AG08396 (cell line): ENCODE data around the gene FZR1.

Experiments
- DNase-seq: peaks from one replicate; pipeline ENCODE4 v3.0.0; 2012; ENCODE audit warnings: low spot score, mixed read lengths

The FZR1 gene

GRCh38 chr19:3474010-3474409, 32.1 kb upstream of the FZR1 start:
- DNase-seq, result no peak

DNA sequence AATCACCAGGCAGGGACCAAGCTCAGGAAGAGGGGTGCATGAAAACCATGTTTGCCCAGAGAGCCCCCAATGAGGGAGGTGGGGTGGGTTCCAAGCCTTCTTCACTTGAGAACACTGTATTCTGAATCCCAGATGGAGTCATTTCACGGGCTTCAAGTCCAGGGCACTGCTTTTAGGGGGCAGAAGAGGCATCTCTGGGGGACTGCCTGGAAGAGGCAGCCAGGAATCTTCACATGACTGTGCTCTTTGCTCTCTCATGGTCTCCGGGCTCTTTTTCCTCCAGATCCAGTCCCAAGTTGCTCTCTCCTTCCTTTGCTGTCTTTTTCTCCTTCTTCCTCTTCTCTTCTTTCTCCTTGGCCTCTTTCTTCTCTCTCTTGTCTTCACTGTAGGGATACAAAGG, 31.5 kb upstream of the FZR1 start:
- no peak for DNase-seq

- DNase-seq, result no peak
These were observed 30.7 kb upstream of the FZR1 start for GRCh38 chr19:3475449-3475848.

GRCh38 chr19:3476830-3477229, 29.3 kb upstream of the FZR1 start:
- DNase-seq, result no peak

GRCh38 chr19:3477506-3477905, 28.6 kb upstream of the FZR1 start:
- no peak for DNase-seq

GRCh38 chr19:3477951-3478350, 28.2 kb upstream of the FZR1 start:
- DNase-seq, result no peak

GRCh38 chr19:3478409-3479176, 27.5 kb upstream of the FZR1 start:
- DNase-seq, result no peak

DNA sequence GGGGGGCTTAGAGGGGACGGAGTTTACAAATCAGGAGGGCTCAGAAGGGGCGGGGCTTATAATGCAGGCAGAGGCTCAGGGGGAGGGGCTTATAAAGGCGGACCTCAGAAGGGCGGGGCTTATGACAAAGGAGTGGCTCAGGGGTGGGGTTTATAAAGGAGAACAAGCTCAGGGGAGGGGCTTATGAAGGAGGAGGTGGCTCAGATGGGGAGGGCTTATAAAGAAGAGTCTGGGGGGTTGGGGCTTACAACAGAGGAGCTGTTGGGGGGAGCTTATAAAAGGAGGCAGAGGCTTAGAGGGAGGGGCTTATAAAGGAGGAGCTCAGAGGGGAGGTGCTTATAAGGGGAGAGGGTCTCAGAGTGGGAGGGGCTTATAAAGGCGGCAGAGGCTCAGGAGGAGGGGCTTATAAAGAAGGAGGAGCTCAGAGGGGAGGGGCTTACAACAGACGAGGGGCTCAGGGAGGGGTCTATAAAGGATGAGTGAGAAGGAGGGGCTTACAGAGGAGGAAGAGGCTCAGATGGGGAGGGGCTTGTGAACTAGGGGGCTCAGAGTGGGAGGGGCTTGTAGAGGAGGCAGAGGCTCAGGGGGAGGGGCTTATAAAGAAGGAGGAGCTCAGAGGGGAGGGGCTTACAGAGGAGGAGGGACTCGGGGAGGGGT, 26.8 kb upstream of the FZR1 start:
- DNase-seq, result no peak

DNA sequence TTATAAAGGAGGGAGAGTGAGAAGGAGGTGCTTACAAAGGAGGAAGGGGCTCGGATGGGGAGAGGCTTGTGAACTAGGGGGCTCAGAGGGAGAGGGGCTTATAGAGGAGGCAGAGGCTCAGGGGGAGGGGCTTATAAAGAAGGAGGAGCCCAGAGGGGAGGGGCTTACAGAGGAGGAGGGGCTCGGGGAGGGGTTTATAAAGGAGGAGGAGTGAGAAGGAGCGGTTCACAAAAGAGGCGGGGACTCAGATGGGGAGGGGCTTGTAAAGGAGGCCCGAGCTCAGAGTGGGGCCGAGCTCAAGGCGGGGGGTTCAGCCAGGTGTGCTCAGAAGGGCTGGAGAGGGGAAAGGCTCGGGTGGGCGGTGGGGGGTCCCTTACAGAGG, 26.3 kb upstream of the FZR1 start:
- no peak for DNase-seq

- DNase-seq, result no peak
These were observed 25.6 kb upstream of the FZR1 start, which contains the start of gene SMIM24 for GRCh38 chr19:3480383-3481091. SMIM24 (minus strand) TSS chr19:3480525; CDS start chr19:3480463, 62 bp downstream.

DNA sequence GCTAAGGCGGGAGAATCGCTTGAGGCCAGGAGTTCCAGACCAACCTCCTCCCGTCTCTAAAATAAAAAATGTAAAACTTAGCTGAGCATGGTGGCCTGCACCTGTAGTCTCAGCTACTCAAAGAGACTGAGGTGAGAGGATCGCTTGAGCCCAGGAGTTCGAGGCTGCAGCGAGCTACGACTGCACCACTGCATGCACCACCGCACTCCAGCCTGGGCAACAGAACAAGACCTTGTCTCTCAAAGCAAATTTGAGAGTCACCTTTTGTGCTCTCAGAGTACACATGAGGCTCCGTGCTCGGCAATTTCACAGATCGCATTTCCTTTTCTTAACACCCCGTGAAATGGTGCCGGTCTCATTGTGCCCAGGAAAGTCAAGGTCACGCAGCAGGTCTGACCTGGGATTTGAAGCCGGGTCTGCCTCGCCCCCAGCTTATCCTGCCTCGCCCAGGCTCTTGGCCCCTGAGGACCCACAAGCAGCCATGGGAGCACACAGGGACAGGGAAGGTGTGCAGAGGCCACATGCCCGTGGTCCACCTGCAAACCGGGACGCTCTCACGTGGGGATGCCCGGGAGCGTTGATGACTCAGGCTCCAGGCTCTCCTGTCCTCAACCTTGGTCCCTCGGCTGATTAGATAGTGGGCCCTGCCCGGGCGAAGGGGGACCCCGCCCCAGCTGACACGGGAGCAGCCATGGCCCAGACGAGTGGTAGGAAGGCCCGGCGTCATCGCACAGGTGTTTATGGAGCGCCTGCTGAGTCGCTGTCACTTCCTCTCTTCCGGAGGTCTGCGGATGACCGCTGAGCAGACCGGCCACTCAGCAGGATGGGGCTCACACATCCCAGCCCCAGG, 24.6 kb upstream of the FZR1 start:
- no peak for DNase-seq

GRCh38 chr19:3482507-3483225, 23.4 kb upstream of the FZR1 start:
- no peak for DNase-seq

- DNase-seq, result no peak
These were observed 22.9 kb upstream of the FZR1 start, which contains the start of gene SMIM44 for GRCh38 chr19:3483226-3483628. SMIM44 (minus strand) TSS chr19:3483441; CDS start chr19:3483403, 38 bp downstream.

DNA sequence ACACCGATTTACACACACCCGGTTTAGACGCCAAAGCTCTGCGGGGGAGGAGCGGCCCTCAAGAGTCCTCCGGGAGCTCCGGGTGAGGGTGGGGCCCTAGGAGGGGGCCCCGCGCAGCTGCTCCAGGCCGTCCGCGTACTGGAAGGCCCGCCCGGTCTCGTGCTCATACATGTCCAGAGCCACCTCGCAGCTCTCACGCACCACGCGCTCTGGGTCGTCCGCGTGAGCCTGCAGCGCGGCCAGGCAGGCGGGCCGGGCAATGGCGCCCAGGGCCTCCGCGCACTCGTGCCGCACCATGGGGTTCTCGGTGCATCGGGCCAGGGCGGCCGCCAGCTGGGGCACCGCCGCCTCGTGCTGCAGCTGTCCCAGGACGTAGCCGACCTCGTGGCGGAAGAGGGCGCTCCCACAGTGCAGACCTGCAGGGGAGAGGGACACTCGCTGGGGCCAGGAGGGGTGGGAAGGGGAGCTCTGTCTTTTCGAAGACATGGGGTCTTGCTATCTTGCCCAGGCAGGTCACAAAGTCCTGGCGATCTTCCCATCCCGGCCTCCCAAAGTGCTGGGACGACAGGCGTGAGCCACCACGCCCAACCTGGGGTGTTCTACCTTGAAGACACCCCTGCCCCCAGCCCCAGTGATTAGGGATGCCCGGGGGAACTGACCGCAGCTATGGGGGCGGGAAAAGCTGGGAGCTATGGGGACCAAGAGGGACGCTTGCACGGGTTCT, 14.6 kb upstream of the FZR1 start:
- no peak for DNase-seq

- no peak for DNase-seq
These were observed 13.8 kb upstream of the FZR1 start for GRCh38 chr19:3492131-3492839.

DNA sequence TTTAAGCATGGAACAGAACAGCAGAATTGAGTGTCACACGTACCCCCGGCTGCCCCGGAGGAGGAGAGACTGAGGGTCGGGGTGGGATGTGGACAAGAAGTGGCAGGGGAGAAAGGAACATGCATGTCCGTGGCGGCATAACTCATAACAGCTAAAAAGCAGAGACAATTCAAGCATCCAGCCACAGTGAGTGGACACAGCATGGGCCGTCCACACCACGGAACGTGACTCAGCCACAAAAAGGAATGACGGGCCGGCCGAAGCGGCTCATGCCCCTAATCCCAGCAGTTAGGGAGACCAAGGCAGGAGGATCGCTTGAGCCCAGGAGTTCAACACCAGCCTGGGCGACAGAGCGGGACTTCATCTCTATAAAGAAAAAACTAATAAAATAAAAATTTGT, 13.2 kb upstream of the FZR1 start:
- DNase-seq, result no peak

DNA sequence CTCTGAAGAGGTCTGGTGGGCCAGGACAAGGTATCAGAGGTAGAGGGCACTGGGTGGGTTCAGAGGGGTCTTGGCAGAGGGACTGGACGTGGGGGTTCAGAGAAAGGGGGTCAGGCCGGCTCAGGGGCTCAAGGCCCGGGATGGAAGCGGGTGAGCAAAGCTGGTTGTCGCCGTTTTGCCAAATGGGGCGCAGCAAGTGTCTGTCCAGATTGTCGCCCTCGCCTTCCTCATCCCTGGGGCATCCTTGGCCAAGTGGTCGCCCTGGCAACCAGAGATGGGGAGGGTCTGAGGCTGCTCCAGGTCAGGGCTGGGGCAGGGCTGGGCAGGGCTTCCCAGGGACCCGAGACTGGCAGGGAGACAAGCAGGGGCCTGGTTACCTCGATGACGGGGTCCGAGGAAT, 12.5 kb upstream of the FZR1 start:
- DNase-seq, result no peak

DNA sequence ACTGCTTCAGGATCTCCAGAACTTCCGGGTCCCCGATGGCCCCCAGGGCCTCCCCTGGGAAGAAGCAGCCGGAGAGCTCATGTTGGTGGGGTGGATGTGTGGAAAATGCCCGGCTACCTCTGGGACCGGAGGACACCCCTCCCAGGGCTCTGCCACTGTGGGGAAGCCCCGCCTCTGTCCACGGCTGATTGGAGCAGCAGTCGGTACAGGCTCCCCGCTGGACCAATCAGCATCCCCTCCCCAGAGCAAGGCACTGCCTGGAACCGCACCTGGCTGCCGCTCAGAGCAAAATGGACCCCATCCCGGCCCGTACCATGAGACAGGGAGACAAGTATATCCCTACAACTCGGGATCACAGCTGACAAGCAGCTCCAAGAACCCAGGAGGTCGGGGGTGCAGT, 12.1 kb upstream of the FZR1 start:
- peak; percentile 87 for DNase-seq

DNA sequence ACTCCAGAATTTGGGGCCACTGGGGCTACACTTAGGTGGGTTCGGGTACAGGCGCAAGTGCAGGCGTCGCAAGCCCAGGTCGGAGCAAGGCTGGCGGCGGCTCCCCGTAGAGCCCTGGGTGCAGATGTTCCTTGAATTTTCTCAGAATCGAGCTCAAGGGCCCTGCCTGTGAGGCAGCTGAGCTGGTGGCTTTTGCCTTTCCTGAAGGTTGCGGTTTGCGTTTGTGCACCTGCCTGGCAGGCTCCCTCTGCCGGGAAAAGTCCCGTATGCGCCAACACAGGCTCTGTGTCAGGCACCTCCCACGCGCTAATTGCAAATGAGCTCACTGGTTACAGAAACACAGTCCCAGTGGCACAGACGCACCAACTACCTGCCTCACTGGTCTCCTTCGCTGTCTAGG, 11.6 kb upstream of the FZR1 start:
- no peak for DNase-seq
